DND-41 (cell line): ENCODE data around the gene HSP90B1.

Experiments
- ATAC-seq: fragments of 200-7000 bp; cut with Tn5 transposase; 3 replicates; pipeline ENCODE4 v1.9.1; 2021; ENCODE audit warnings: low read depth; ENCODE audit not compliant: insufficient read depth
- DNase-seq: peaks from one replicate; pipeline ENCODE4 v3.0.0-alpha.2; 2020
- H2AFZ ChIP-seq: 2 replicates; pipeline ENCODE4 v1.6.0; 2012; ENCODE audit warnings: low read depth, low read length
- H3K27ac ChIP-seq: 2 replicates; pipeline ENCODE4 v1.5.1; 2012; ENCODE audit warnings: low read length, inconsistent platforms
- H3K27me3 ChIP-seq: fragments of 200-600 bp; sonication (generic); 2 replicates; pipeline ENCODE4 v1.6.0; 2012; ENCODE audit warnings: low read length, mild to moderate bottlenecking, inconsistent platforms; ENCODE audit not compliant: insufficient read depth, poor library complexity
- H3K36me3 ChIP-seq: 2 replicates; pipeline ENCODE4 v1.5.1; 2012; ENCODE audit warnings: low read length, inconsistent platforms; ENCODE audit not compliant: insufficient read depth
- H3K4me1 ChIP-seq: 2 replicates; pipeline ENCODE4 v1.5.1; 2012; ENCODE audit warnings: mild to moderate bottlenecking, low read length; ENCODE audit not compliant: insufficient read depth
- H3K4me2 ChIP-seq: 2 replicates; pipeline ENCODE4 v1.6.0; 2012; ENCODE audit warnings: mild to moderate bottlenecking, moderate library complexity, low read length, inconsistent platforms; ENCODE audit not compliant: insufficient read depth
- H3K4me3 ChIP-seq, 2 experiments: fragments of 200-600 bp in 1 of 2; shearing (Covaris generic) in 1 of 2; 2 replicates each; pipeline ENCODE4 v1.5.1; 2012 to 2016; ENCODE audit warnings: inconsistent platforms in 2 of 2, low read length in 2 of 2, mild to moderate bottlenecking in 2 of 2, low read depth in 1 of 2, moderate library complexity in 1 of 2
- H3K79me2 ChIP-seq: 2 replicates; pipeline ENCODE4 v1.6.0; 2012; ENCODE audit warnings: low read length, inconsistent platforms; ENCODE audit not compliant: insufficient read depth
- H3K9ac ChIP-seq: 2 replicates; pipeline ENCODE4 v1.6.0; 2012; ENCODE audit warnings: low read depth, mild to moderate bottlenecking, inconsistent platforms, low read length, moderate library complexity
- H3K9me3 ChIP-seq: 2 replicates; pipeline ENCODE4 v1.5.1; 2012; ENCODE audit warnings: low read length, moderate library complexity, mild to moderate bottlenecking, inconsistent platforms; ENCODE audit not compliant: insufficient read depth, severe bottlenecking
- H4K20me1 ChIP-seq: 2 replicates; pipeline ENCODE4 v1.6.0; 2012; ENCODE audit warnings: low read length; ENCODE audit not compliant: insufficient read depth
- CTCF ChIP-seq: IDR thresholded peaks from 2 replicates; pipeline ENCODE4 v1.5.1; 2012; ENCODE audit warnings: borderline replicate concordance, low read length, moderate library complexity, mild to moderate bottlenecking; ENCODE audit not compliant: poor library complexity, severe bottlenecking; ENCODE audit errors: extremely low read depth
- EZH2 ChIP-seq: IDR thresholded peaks from 3 replicates; pipeline ENCODE4 v1.6.1; 2012; ENCODE audit warnings: borderline replicate concordance, low read depth, mild to moderate bottlenecking, moderate library complexity, low read length, inconsistent platforms; ENCODE audit not compliant: severe bottlenecking

The HSP90B1 gene

DNA sequence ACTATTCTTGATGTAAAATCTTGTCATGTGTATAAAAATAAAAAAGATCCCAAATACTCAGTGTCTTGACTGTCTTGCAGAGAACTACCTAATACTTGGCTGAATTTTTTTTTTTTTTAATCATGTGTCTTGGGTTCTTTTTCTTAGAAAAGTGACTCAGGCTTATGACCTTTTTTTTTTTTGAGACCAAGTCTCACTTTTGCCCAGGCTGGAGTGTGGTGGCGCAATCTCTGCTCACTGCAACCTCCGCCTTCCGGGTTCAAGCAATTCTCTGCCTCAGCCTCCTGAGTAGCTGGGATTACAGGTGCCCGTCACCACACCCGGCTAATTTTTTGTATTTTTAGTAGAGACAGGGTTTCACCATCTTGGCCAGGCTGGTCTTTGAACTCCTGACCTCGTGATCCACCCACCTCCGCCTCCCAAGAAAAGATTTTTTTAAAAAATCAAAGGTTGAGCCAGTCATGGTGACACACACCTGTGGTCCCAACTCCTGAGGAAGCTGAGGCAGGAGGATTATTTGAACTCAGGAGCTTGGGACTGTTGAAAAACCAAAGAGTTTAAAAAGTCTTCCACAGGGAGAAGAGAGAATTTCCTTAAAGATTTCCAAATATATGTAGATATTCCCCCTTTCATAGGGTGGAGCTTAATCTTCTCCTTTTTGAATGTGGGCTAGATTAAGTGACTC is 17.8 kb downstream of the HSP90B1 start:
- no peak overlapping the region for H3K27ac ChIP-seq
- no peak overlapping the region for H3K9ac ChIP-seq
- ATAC-seq (no peak), DNase-seq (no peak)
- H3K27me3 ChIP-seq = no peaks in the 10 kb centered on the region
- H3K79me2 ChIP-seq = peaks cover 10% of the 10 kb centered on the region; the same call in 1 of the 2 replicates
- H3K36me3 ChIP-seq = peaks cover 95% of the 10 kb centered on the region
- no peaks in the 10 kb centered on the region for H3K9me3 ChIP-seq
- H3K4me3 ChIP-seq = no peak overlapping the region
- no peaks in the 10 kb centered on the region for H3K4me1 ChIP-seq
- no peak overlapping the region for H3K4me2 ChIP-seq
- no peaks in the 10 kb centered on the region for H4K20me1 ChIP-seq
- TF ChIP-seq CTCF (no peak), EZH2 (no peak)
- H2AFZ ChIP-seq = no peak overlapping the region

DNA sequence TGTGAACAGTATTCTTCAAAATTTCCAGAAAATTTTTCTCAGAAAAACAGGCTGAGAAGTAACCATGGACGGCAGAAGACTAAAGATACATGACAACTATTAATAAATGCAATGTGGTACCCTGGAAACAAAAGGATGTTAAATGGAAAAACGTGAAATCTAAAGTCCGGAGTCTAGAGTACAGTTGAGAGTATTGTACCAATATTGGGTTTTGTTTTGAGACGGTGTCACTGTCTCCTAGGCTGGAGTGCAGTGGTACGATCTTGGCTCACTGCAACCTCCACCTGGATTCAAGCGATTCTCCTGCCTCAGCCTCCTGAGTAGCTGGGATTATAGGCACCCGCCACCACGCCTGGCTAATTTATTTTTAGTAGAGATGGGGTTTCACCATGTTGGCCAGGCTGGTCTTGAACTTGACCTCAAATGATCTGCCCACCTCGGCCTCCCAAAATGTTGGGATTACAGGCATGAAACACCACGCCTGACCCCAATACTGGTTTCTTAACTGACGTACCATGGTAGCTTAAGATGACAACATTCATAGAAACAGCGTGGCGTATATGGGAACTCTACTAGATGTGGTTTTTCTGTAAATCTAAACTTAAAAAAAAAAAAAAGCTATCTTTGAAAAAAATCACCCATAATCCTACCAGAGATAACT is 18.7 kb downstream of the HSP90B1 start:
- peaks cover 96% of the 10 kb centered on the region for H3K36me3 ChIP-seq
- no peak overlapping the region for H2AFZ ChIP-seq
- peaks cover 19% of the 10 kb centered on the region; the same call in 1 of the 2 replicates for H3K79me2 ChIP-seq
- H4K20me1 ChIP-seq = no peaks in the 10 kb centered on the region
- H3K9me3 ChIP-seq = no peaks in the 10 kb centered on the region
- no peak overlapping the region for H3K9ac ChIP-seq
- no peak for DNase-seq
- H3K4me2 ChIP-seq = no peak overlapping the region
- TF ChIP-seq EZH2 (no peak), CTCF (no peak)
- H3K27me3 ChIP-seq = no peaks in the 10 kb centered on the region
- 0 out of 2 replicates have a peak, but pooled peaks cover 7% of the 10 kb centered on the region for H3K4me1 ChIP-seq
- no peak overlapping the region for H3K4me3 ChIP-seq
- H3K27ac ChIP-seq = no peak overlapping the region
- ATAC-seq = 0 out of 3 replicates have a peak, but pooled peaks have one; percentile 15

DNA sequence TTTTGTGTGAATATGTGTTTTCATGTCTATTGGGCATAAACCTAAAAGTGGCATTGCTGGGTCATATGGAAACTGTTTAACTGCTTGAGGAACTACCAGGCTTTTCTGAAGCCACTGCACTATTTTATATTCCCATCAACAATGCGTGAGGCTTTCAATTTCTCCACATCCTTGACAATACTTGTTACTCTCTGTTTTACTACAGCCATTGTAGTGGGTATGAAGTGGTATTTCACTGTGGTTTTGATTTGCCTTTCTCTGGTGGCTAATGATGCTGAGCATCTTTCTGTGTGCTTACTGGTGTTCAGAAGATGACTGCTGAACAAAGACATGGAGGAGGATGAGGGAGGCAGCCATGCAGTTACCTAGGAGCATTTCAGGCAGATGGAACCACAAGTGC is 22.3 kb downstream of the HSP90B1 start:
- ATAC-seq (no peak), DNase-seq (no peak)
- peaks cover 49% of the 10 kb centered on the region for H3K79me2 ChIP-seq
- no peak overlapping the region for H2AFZ ChIP-seq
- no peaks in the 10 kb centered on the region for H3K9me3 ChIP-seq
- no peaks in the 10 kb centered on the region for H3K27me3 ChIP-seq
- H3K4me2 ChIP-seq = no peak overlapping the region
- H3K4me3 ChIP-seq = no peak overlapping the region
- peaks cover 74% of the 10 kb centered on the region for H3K36me3 ChIP-seq
- peaks cover 32% of the 10 kb centered on the region for H3K4me1 ChIP-seq
- no peak overlapping the region for H3K27ac ChIP-seq
- no peak overlapping the region for H3K9ac ChIP-seq
- no peaks in the 10 kb centered on the region for H4K20me1 ChIP-seq
- TF ChIP-seq CTCF (no peak), EZH2 (no peak)
